SK-N-SH (cell line): ENCODE data around the gene LSM14A. TPM values are rescaled to one million over a fixed set of nuclear protein-coding genes. Genes with fewer than 3 reads are reported as not detected.

ENCODE experiments used
- CTCF ChIA-PET: fragments of 300-600, 350-600 bp; formaldehyde crosslinking; extraction: SDS; loops from one replicate; lab custom pipeline; 2021; lab: Yijun Ruan, JAX
- POLR2A ChIA-PET: fragments of 350-600 bp; sonication (Branson Sonifier 250); formaldehyde crosslinking; extraction: SDS; loops from one replicate; lab custom pipeline; 2020; ENCODE audit warnings: antibody characterized with exemption, inconsistent platforms; lab: Yijun Ruan, JAX
- DNase-seq: peaks from one replicate; pipeline ENCODE4 v3.0.0; 2012
- H2AFZ ChIP-seq: fragments of 200-600 bp; sonication (generic); 2 replicates; pipeline ENCODE4 v1.8.1; 2016; ENCODE audit warnings: antibody characterized with exemption, mild to moderate bottlenecking, low read depth
- H3F3A ChIP-seq: fragments of 200-600 bp; sonication (generic); replicated peaks from 2 replicates; pipeline ENCODE3; 2016; ENCODE audit warnings: antibody characterized with exemption, mild to moderate bottlenecking; ENCODE audit not compliant: insufficient read depth
- H3K27ac ChIP-seq, 2 experiments: fragments of 200-500 bp in 1 of 2; fragments of 200-600 bp in 1 of 2; sonication (Bioruptor generic) in 1 of 2; sonication (generic), shearing (Covaris generic) in 1 of 2; 2 replicates each; pipeline versions ENCODE4 v1.5.1 to v1.6.1; 2014 to 2016; ENCODE audit warnings: low read depth in 2 of 2, inconsistent platforms in 1 of 2, low read length in 1 of 2, mild to moderate bottlenecking in 1 of 2, mixed read lengths in 1 of 2
- H3K27me3 ChIP-seq: fragments of 200-600 bp; sonication (generic), shearing (Covaris generic); 2 replicates; pipeline ENCODE4 v1.6.1; 2016; ENCODE audit warnings: mixed run types; ENCODE audit not compliant: insufficient read depth
- H3K36me3 ChIP-seq, 2 experiments: fragments of 200-500 bp in 1 of 2; fragments of 200-600 bp in 1 of 2; sonication (Bioruptor generic) in 1 of 2; sonication (generic) in 1 of 2; replicated peaks in 1 of 2; 2 replicates each; pipeline versions ENCODE3 to v1.5.1; 2014 to 2016; ENCODE audit warnings: low read length in 1 of 2, mild to moderate bottlenecking in 1 of 2; ENCODE audit not compliant: insufficient read depth in 2 of 2, control insufficient read depth in 1 of 2
- H3K4me1 ChIP-seq, 2 experiments: fragments of 200-500 bp in 1 of 2; fragments of 200-600 bp in 1 of 2; sonication (Bioruptor generic) in 1 of 2; sonication (generic), shearing (Covaris generic) in 1 of 2; 2 replicates each; pipeline versions ENCODE4 v1.5.1 to v1.6.1; 2014 to 2016; ENCODE audit warnings: low read depth in 1 of 2, low read length in 1 of 2, mixed run types in 1 of 2; ENCODE audit not compliant: insufficient read depth in 2 of 2, control insufficient read depth in 1 of 2
- H3K4me2 ChIP-seq: fragments of 200-600 bp; sonication (generic), shearing (Covaris generic); 2 replicates; pipeline ENCODE4 v1.6.1; 2017; ENCODE audit warnings: mixed run types
- H3K4me3 ChIP-seq, 2 experiments: fragments of 200-500 bp in 1 of 2; fragments of 200-600 bp in 1 of 2; sonication (Bioruptor generic) in 1 of 2; sonication (generic), shearing (Covaris generic) in 1 of 2; 2 replicates each; pipeline versions ENCODE4 v1.5.1 to v1.8.1; 2014 to 2016; ENCODE audit warnings: low read depth in 2 of 2, inconsistent platforms in 1 of 2, low read length in 1 of 2, mild to moderate bottlenecking in 1 of 2, mixed read lengths in 1 of 2, moderate library complexity in 1 of 2
- H3K79me2 ChIP-seq: fragments of 200-600 bp; sonication (generic); 2 replicates; pipeline ENCODE4 v1.8.1; 2017; ENCODE audit warnings: mild to moderate bottlenecking; ENCODE audit not compliant: insufficient read depth
- H3K9ac ChIP-seq: fragments of 200-600 bp; sonication (generic); 2 replicates; pipeline ENCODE4 v1.6.1; 2017; ENCODE audit warnings: mixed run types
- H3K9me2 ChIP-seq: fragments of 200-600 bp; sonication (generic); 2 replicates; pipeline ENCODE4 v1.6.1; 2017; ENCODE audit warnings: mixed run types
- H3K9me3 ChIP-seq: fragments of 200-600 bp; sonication (generic); 2 replicates; pipeline ENCODE4 v1.6.1; 2017; ENCODE audit warnings: mixed run types, mild to moderate bottlenecking, moderate library complexity
- H4K20me1 ChIP-seq: fragments of 200-600 bp; sonication (generic); 2 replicates; pipeline ENCODE4 v1.6.1; 2017; ENCODE audit warnings: mild to moderate bottlenecking, mixed run types; ENCODE audit not compliant: insufficient read depth
- CHD2 ChIP-seq: fragments of 150-350 bp; IDR thresholded peaks from 2 replicates; pipeline ENCODE4 v1.6.1; 2018; ENCODE audit warnings: low read length; ENCODE audit not compliant: partially characterized antibody
- EP300 ChIP-seq, 2 experiments: IDR thresholded peaks; 2 replicates each; pipeline versions ENCODE4 v1.4.0 to v1.6.1; 2012; ENCODE audit warnings: borderline replicate concordance in 1 of 2, low read depth in 1 of 2, low read length in 1 of 2
- EZH2phosphoT487 ChIP-seq: fragments of 200-600 bp; sonication (generic); IDR thresholded peaks from 2 replicates; pipeline ENCODE4 v1.6.1; 2017; ENCODE audit warnings: low read depth, mixed run types, mild to moderate bottlenecking, antibody characterized with exemption, moderate library complexity, borderline replicate concordance
- FOSL2 ChIP-seq: IDR thresholded peaks from 2 replicates; pipeline ENCODE4 v1.4.0; 2012; ENCODE audit warnings: low read depth, mild to moderate bottlenecking, moderate library complexity, borderline replicate concordance
- GATA2 ChIP-seq: sonication (generic); formaldehyde crosslinking; IDR thresholded peaks from 2 replicates; pipeline ENCODE4 v1.5.0; 2020; ENCODE audit warnings: mild to moderate bottlenecking, missing genetic modification reagents
- JUND ChIP-seq: IDR thresholded peaks from 2 replicates; pipeline ENCODE4 v1.4.0; 2012
- MAX ChIP-seq: IDR thresholded peaks from 2 replicates; pipeline ENCODE4 v1.4.0; 2012; ENCODE audit warnings: low read depth
- PBX3 ChIP-seq: IDR thresholded peaks from 2 replicates; pipeline ENCODE4; 2012
- RAD21 ChIP-seq: IDR thresholded peaks from 2 replicates; pipeline ENCODE4 v1.6.1; 2012; ENCODE audit warnings: mild to moderate bottlenecking, low read length
- RCOR1 ChIP-seq: fragments of 150-350 bp; IDR thresholded peaks from 2 replicates; pipeline ENCODE4 v1.6.1; 2017; ENCODE audit warnings: antibody characterized with exemption, low read length
- RXRA ChIP-seq: IDR thresholded peaks from 2 replicates; pipeline ENCODE4 v1.4.0; 2012; ENCODE audit warnings: low read depth, mild to moderate bottlenecking, borderline replicate concordance
- WGBS: methylation state at CpG from one replicate; pipeline ENCODE4 v1.1.6; 2017; ENCODE audit warnings: low lambda C conversion rate; 5-methylcytosine and 5-hydroxymethylcytosine counted together
- polyA plus RNA-seq, 3 experiments: library from polyadenylated mRNA; depleted of rRNA; stranded (reverse); fragments of >200 nt; gene quantifications; 2 replicates each; pipeline ENCODE4 v1.2.3, GENCODE V29; 2012

Gene LSM14A
- polyA plus RNA-seq, 1 of the 3 experiments (the other 2 are of a cell fraction) = 87.7 TPM

GRCh38 chr19:34178274-34178610 lies 5.9 kb downstream of the LSM14A start:
- H3K36me3 ChIP-seq = peaks cover 11 to 43% of the 10 kb centered on the region in 2 experiments
- WGBS = 73% methylated on average over 2 of the region's 2 CpGs
- ChIA-PET POLR2A (no interaction called here), CTCF (interaction anchor here (0.7 to 1.2 kb wide), 2 partner anchors 10 to 23 kb away, joined by 3 read pairs; no protein-coding TSS in a partner anchor)
- no peak overlapping the region for H3K9ac ChIP-seq
- no peaks in the 10 kb centered on the region for H3K27me3 ChIP-seq
- H3K9me2 ChIP-seq = no peaks in the 10 kb centered on the region
- H3K79me2 ChIP-seq = peaks cover 100% of the 10 kb centered on the region
- H3K9me3 ChIP-seq = no peaks in the 10 kb centered on the region
- peak overlapping the region; percentile 87; the same call in 1 of the 2 replicates for H3K4me2 ChIP-seq
- peaks cover 5% of the 10 kb centered on the region for H3F3A ChIP-seq
- no peak overlapping the region for H2AFZ ChIP-seq
- no peak overlapping the region for H3K4me3 ChIP-seq
- peaks cover 99% of the 10 kb centered on the region for H4K20me1 ChIP-seq
- no peak for DNase-seq
- H3K4me1 ChIP-seq = peaks cover 15 to 34% of the 10 kb centered on the region in 2 experiments
- no peak for TF ChIP-seq MAX
- no peak for TF ChIP-seq EZH2phosphoT487
- TF ChIP-seq RAD21 = no peak
- TF ChIP-seq RCOR1 = no peak
- no peak for TF ChIP-seq FOSL2
- TF ChIP-seq RXRA = no peak
- TF ChIP-seq CHD2 = no peak
- H3K27ac ChIP-seq = no peak overlapping the region

GRCh38 chr19:34179066-34179465 lies 6.8 kb downstream of the LSM14A start:
- no peaks in the 10 kb centered on the region for H3F3A ChIP-seq
- ChIA-PET CTCF (interaction anchor here (0.7 kb wide), 1 partner anchor 22 kb away, joined by 3 read pairs; no protein-coding TSS in a partner anchor), POLR2A (no interaction called here)
- H3K27ac ChIP-seq = no peak overlapping the region
- H3K9ac ChIP-seq = no peak overlapping the region
- H3K9me3 ChIP-seq = no peaks in the 10 kb centered on the region
- WGBS = 62% methylated on average over 2 of the region's 2 CpGs
- H3K4me1 ChIP-seq = peaks cover 15 to 34% of the 10 kb centered on the region in 2 experiments
- no peak overlapping the region for H2AFZ ChIP-seq
- H3K27me3 ChIP-seq = no peaks in the 10 kb centered on the region
- H3K4me3 ChIP-seq = no peak overlapping the region
- TF ChIP-seq GATA2 (CRISPR knock-in tag) = no peak
- TF ChIP-seq RAD21 = no peak
- TF ChIP-seq JUND = no peak
- no peak for TF ChIP-seq EP300 (IDR thresholded peaks at IDR 0.05; ENCODE audit: borderline replicate concordance in 1 of 2, low read depth in 1 of 2, low read length in 1 of 2)
- TF ChIP-seq RCOR1 = no peak
- H3K79me2 ChIP-seq = peaks cover 100% of the 10 kb centered on the region
- no peaks in the 10 kb centered on the region for H3K9me2 ChIP-seq
- peaks cover 11 to 40% of the 10 kb centered on the region in 2 experiments for H3K36me3 ChIP-seq
- H4K20me1 ChIP-seq = peaks cover 100% of the 10 kb centered on the region
- no peak overlapping the region for H3K4me2 ChIP-seq
- no peak for DNase-seq

- Histone ChIP-seq H3K4me3 (no peak overlapping the region), H3K4me1 (peaks cover 11 to 40% of the 10 kb centered on the region in 2 experiments), H3K27ac (no peak overlapping the region), H3K79me2 (peaks cover 100% of the 10 kb centered on the region), H3F3A (no peaks in the 10 kb centered on the region), H3K9ac (no peak overlapping the region), H3K36me3 (peaks cover 10 to 28% of the 10 kb centered on the region in 2 experiments), H3K4me2 (no peak overlapping the region), H3K9me3 (no peaks in the 10 kb centered on the region), H3K27me3 (no peaks in the 10 kb centered on the region), H3K9me2 (no peaks in the 10 kb centered on the region), H2AFZ (no peak overlapping the region), H4K20me1 (peaks cover 100% of the 10 kb centered on the region)
- ChIA-PET CTCF (no interaction called here), POLR2A (no interaction called here)
- 91% methylated on average over 2 of the region's 2 CpGs for WGBS
- no peak for DNase-seq
- no peak for TF ChIP-seq PBX3
Observed at GRCh38 chr19:34180273-34180672, 8.0 kb downstream of the LSM14A start.
